H9 (cell line): Measurements from ENCODE around the gene KCNJ10. TPM values are rescaled to one million over a fixed set of nuclear protein-coding genes. Genes with fewer than 3 reads are reported as not detected.

Experiments
- DNase-seq: peaks from one replicate; pipeline ENCODE4 v3.0.0-alpha.2; 2017
- H2AFZ ChIP-seq: one replicate; pipeline ENCODE4 v1.6.1; 2013; ENCODE audit warnings: mild to moderate bottlenecking, low read length, control low read depth, moderate library complexity
- H2AK5ac ChIP-seq: 2 replicates; pipeline ENCODE4 v1.6.1; 2013; ENCODE audit warnings: low read length, control low read depth, mixed read lengths; ENCODE audit not compliant: insufficient read length
- H2BK120ac ChIP-seq: one replicate; pipeline ENCODE4 v1.6.1; 2013; ENCODE audit warnings: low read depth, mild to moderate bottlenecking, low read length, control low read depth, inconsistent platforms; ENCODE audit not compliant: poor library complexity, severe bottlenecking
- H2BK12ac ChIP-seq: 2 replicates; pipeline ENCODE4 v1.6.1; 2013; ENCODE audit warnings: low read length, control low read depth, mixed read lengths, low read depth; ENCODE audit not compliant: insufficient read length
- H2BK15ac ChIP-seq: 2 replicates; pipeline ENCODE4 v1.6.1; 2013; ENCODE audit warnings: low read depth, low read length, control low read depth
- H2BK20ac ChIP-seq: one replicate; pipeline ENCODE4 v1.6.1; 2013; ENCODE audit warnings: low read depth, mild to moderate bottlenecking, low read length, control low read depth, inconsistent platforms; ENCODE audit not compliant: poor library complexity, severe bottlenecking
- H2BK5ac ChIP-seq: 2 replicates; pipeline ENCODE4 v1.6.1; 2013; ENCODE audit warnings: low read length, control low read depth, mixed read lengths; ENCODE audit not compliant: insufficient read length
- H3K14ac ChIP-seq: 2 replicates; pipeline ENCODE4 v1.6.1; 2013; ENCODE audit warnings: low read length, control low read depth; ENCODE audit not compliant: insufficient read depth
- H3K18ac ChIP-seq: 2 replicates; pipeline ENCODE4 v1.6.1; 2013; ENCODE audit warnings: low read depth, mild to moderate bottlenecking, mixed read lengths, low read length, control low read depth; ENCODE audit not compliant: insufficient read length
- H3K23ac ChIP-seq: 2 replicates; pipeline ENCODE4 v1.6.1; 2013; ENCODE audit warnings: low read length, control low read depth, mixed read lengths, low read depth; ENCODE audit not compliant: insufficient read length
- H3K23me2 ChIP-seq: 2 replicates; pipeline ENCODE4 v1.6.1; 2013; ENCODE audit warnings: low read depth, mild to moderate bottlenecking, mixed read lengths, low read length, control low read depth; ENCODE audit not compliant: insufficient read length, poor library complexity, severe bottlenecking
- H3K27ac ChIP-seq: 2 replicates; pipeline ENCODE4 v1.5.1; 2013; ENCODE audit warnings: low read length, control low read depth, mixed read lengths, low read depth; ENCODE audit not compliant: insufficient read length
- H3K27me3 ChIP-seq: 2 replicates; pipeline ENCODE4 v1.6.1; 2013; ENCODE audit warnings: low read length, control low read depth, inconsistent platforms; ENCODE audit not compliant: insufficient read depth
- H3K4ac ChIP-seq: 2 replicates; pipeline ENCODE4 v1.6.1; 2013; ENCODE audit warnings: low read depth, mild to moderate bottlenecking, control low read depth, inconsistent platforms, low read length, moderate library complexity
- H3K4me1 ChIP-seq: 2 replicates; pipeline ENCODE4 v1.6.1; 2013; ENCODE audit warnings: low read length, control low read depth, inconsistent platforms; ENCODE audit not compliant: insufficient read depth
- H3K4me2 ChIP-seq: 2 replicates; pipeline ENCODE4 v1.6.1; 2013; ENCODE audit warnings: low read length, control low read depth, mixed read lengths; ENCODE audit not compliant: insufficient read length, insufficient read depth
- H3K56ac ChIP-seq: 2 replicates; pipeline ENCODE4 v1.6.1; 2013; ENCODE audit warnings: low read depth, mild to moderate bottlenecking, mixed read lengths, low read length, control low read depth; ENCODE audit not compliant: insufficient read length
- H3K79me1 ChIP-seq: 2 replicates; pipeline ENCODE4 v1.6.1; 2013; ENCODE audit warnings: low read depth, mild to moderate bottlenecking, moderate library complexity, low read length, control low read depth, inconsistent platforms; ENCODE audit not compliant: insufficient read depth, poor library complexity, severe bottlenecking
- H3K79me2 ChIP-seq: 2 replicates; pipeline ENCODE4 v1.6.1; 2013; ENCODE audit warnings: low read length, control low read depth, inconsistent platforms; ENCODE audit not compliant: insufficient read depth
- H3K9ac ChIP-seq: 2 replicates; pipeline ENCODE4 v1.6.1; 2013; ENCODE audit warnings: low read length, control low read depth, mixed read lengths; ENCODE audit not compliant: insufficient read length; ENCODE audit errors: extremely low read depth
- H3K9me3 ChIP-seq: one replicate; pipeline ENCODE4 v1.6.1; 2013; ENCODE audit warnings: low read depth, low read length, inconsistent platforms; ENCODE audit not compliant: control insufficient read depth
- H3T11ph ChIP-seq: one replicate; pipeline ENCODE4 v1.6.1; 2013; ENCODE audit warnings: mild to moderate bottlenecking, low read length, control low read depth, inconsistent platforms
- H4K20me1 ChIP-seq: one replicate; pipeline ENCODE4 v1.6.1; 2013; ENCODE audit not compliant: control insufficient read depth, insufficient read length, insufficient read depth
- H4K5ac ChIP-seq: 2 replicates; pipeline ENCODE4 v1.6.1; 2013; ENCODE audit warnings: low read depth, mild to moderate bottlenecking, mixed read lengths, low read length, control low read depth; ENCODE audit not compliant: insufficient read length
- H4K8ac ChIP-seq: replicated peaks from 2 replicates; pipeline ENCODE4 v1.6.1; 2013; ENCODE audit warnings: low read length, control low read depth, mixed read lengths, low read depth; ENCODE audit not compliant: insufficient read length
- H4K91ac ChIP-seq: 2 replicates; pipeline ENCODE4 v1.6.1; 2013; ENCODE audit warnings: low read depth, mild to moderate bottlenecking, moderate library complexity, mixed read lengths, low read length, control low read depth; ENCODE audit not compliant: insufficient read length
- H3K27ac Mint-ChIP-seq, 3 experiments: 2 replicates in 2 of 3; 3 replicates in 1 of 3; pipeline ENCODE4 v1.8.0; 2020 to 2021; ENCODE audit warnings: mixed read lengths in 3 of 3, mild to moderate bottlenecking in 1 of 3, moderate library complexity in 1 of 3
- H3K27me3 Mint-ChIP-seq: 2 replicates; pipeline ENCODE4 v1.8.0; 2021; ENCODE audit warnings: low read depth, mild to moderate bottlenecking, moderate library complexity, mixed read lengths
- H3K36me3 Mint-ChIP-seq, 3 experiments: 2 replicates in 2 of 3; 3 replicates in 1 of 3; pipeline ENCODE4 v1.8.0; 2020 to 2021; ENCODE audit warnings: low read depth in 3 of 3, mixed read lengths in 3 of 3; ENCODE audit not compliant: insufficient read depth in 1 of 3
- H3K4me1 Mint-ChIP-seq, 2 experiments: 2 replicates each; pipeline ENCODE4 v1.8.0; 2020; ENCODE audit warnings: mixed read lengths in 2 of 2
- H3K4me3 Mint-ChIP-seq, 2 experiments: 2 replicates in 1 of 2; 3 replicates in 1 of 2; pipeline ENCODE4 v1.8.0; 2020 to 2021; ENCODE audit warnings: mild to moderate bottlenecking in 2 of 2, mixed read lengths in 2 of 2, moderate library complexity in 1 of 2
- H3K9me3 Mint-ChIP-seq, 2 experiments: 2 replicates in 1 of 2; 3 replicates in 1 of 2; pipeline ENCODE4 v1.8.0; 2020; ENCODE audit warnings: mild to moderate bottlenecking in 2 of 2, mixed read lengths in 2 of 2, moderate library complexity in 1 of 2
- CTCF ChIP-seq: fragments of 200-600 bp; sonication (generic); conservative IDR thresholded peaks from 3 replicates; pipeline ENCODE4 v1.8.0; 2021; ENCODE audit warnings: antibody characterized with exemption, mild to moderate bottlenecking
- WGBS: extraction: QIAGEN DNeasy Blood & Tissue Kit; methylation state at CpG from one replicate; pipeline ENCODE4 v1.1.7; 2013; ENCODE audit warnings: missing lambda C conversion rate, low lambda C conversion rate, mixed read lengths; ENCODE audit not compliant: insufficient read length; ENCODE audit errors: extremely low coverage; 5-methylcytosine and 5-hydroxymethylcytosine counted together
- total RNA-seq: library from RNA; stranded (reverse); gene quantifications from 2 replicates; pipeline ENCODE4 v1.2.1, GENCODE V29; 2021

Gene KCNJ10
- total RNA-seq, 1 experiment from 2014 or later = 0.44 TPM

- H3K79me1 ChIP-seq = no peaks in the 10 kb centered on the region
- H3K79me2 ChIP-seq = peaks cover 4% of the 10 kb centered on the region; the same call in 1 of the 2 replicates
- no peak overlapping the region for H4K91ac ChIP-seq
- H4K8ac ChIP-seq = no peak overlapping the region
- no peak overlapping the region for H4K5ac ChIP-seq
- H2BK12ac ChIP-seq = no peak overlapping the region
- H3K27ac ChIP-seq = no peak overlapping the region
- no peak overlapping the region for H2AFZ ChIP-seq
- H3T11ph ChIP-seq = no peak overlapping the region
- H3K27me3 ChIP-seq = no peaks in the 10 kb centered on the region; the same call in 1 of the 2 replicates
- H3K36me3 Mint-ChIP-seq = 0 out of 7 replicates have a peak, but pooled peaks cover 0 to 3% (median 0%) of the 10 kb centered on the region in 3 experiments
- no peak overlapping the region for H2BK5ac ChIP-seq
- H3K27me3 Mint-ChIP-seq = peaks cover 6% of the 10 kb centered on the region; the same call in 1 of the 2 replicates
- no peak overlapping the region for H3K18ac ChIP-seq
- peak overlapping the region; percentile 82 for H3K4me2 ChIP-seq
- H3K23me2 ChIP-seq = peaks cover 9% of the 10 kb centered on the region
- no CpG with 5 or more reads among the region's 18 CpGs for WGBS
- H2AK5ac ChIP-seq = no peak overlapping the region
- no peak overlapping the region for H3K4ac ChIP-seq
- H3K4me1 ChIP-seq = no peaks in the 10 kb centered on the region
- no peak overlapping the region for H2BK15ac ChIP-seq
- H2BK120ac ChIP-seq = no peak overlapping the region
- no peaks in the 10 kb centered on the region for H4K20me1 ChIP-seq
- TF ChIP-seq CTCF = no peak
- H3K27ac Mint-ChIP-seq = peak overlapping the region in 2 of 3 experiments; percentile 57 to 69; a peak in 3 of 7 replicates
- peak overlapping the region; percentile 49 for H3K9ac ChIP-seq
- no peak overlapping the region for H2BK20ac ChIP-seq
- H3K14ac ChIP-seq = no peak overlapping the region
- H3K9me3 ChIP-seq = no peaks in the 10 kb centered on the region
- DNase-seq = no peak
- no peak overlapping the region for H3K23ac ChIP-seq
- no peaks in the 10 kb centered on the region for H3K9me3 Mint-ChIP-seq
- peak overlapping the region; percentile 92 to 94 for H3K4me3 Mint-ChIP-seq
- H3K56ac ChIP-seq = no peak overlapping the region
- H3K4me1 Mint-ChIP-seq = peaks cover 23 to 27% of the 10 kb centered on the region in 2 experiments
Observed at GRCh38 chr1:160032165-160032820, 37.7 kb downstream of the KCNJ10 start.
